GM18526 (cell line): ENCODE measurements around the gene LUC7L2.

Source experiments
- POLR2A ChIP-seq: IDR thresholded peaks from 3 replicates; pipeline ENCODE4 v1.6.1; 2011; ENCODE audit not compliant: insufficient read length; ENCODE audit errors: extremely low read depth

The LUC7L2 gene

GRCh38 chr7:139453673-139454321 is 94.1 kb downstream of the LUC7L2 start:
- TF ChIP-seq POLR2A: no peak

DNA sequence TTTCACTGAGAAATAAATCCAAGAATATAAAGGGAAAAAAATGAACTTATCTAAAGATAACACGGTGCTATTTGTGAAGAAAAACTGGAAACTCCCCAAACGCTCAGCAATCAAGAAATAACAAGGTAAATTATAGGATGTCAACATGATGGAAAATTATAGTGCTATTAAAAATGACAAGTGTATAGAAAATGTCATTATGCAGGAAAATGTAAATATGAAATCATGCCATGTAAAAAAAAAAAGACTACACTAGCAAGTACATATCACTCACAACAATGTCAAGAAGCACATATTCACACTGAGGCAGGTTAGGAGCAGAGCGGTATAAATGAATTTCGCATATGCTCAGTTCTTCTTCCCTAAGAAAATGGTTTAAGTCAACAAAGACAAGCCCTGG is 96.1 kb downstream of the LUC7L2 start:
- no peak for TF ChIP-seq POLR2A

GRCh38 chr7:139456511-139456910 is 96.8 kb downstream of the LUC7L2 start:
- no peak for TF ChIP-seq POLR2A

GRCh38 chr7:139457153-139457946 is 97.7 kb downstream of the LUC7L2 start:
- no peak for TF ChIP-seq POLR2A

DNA sequence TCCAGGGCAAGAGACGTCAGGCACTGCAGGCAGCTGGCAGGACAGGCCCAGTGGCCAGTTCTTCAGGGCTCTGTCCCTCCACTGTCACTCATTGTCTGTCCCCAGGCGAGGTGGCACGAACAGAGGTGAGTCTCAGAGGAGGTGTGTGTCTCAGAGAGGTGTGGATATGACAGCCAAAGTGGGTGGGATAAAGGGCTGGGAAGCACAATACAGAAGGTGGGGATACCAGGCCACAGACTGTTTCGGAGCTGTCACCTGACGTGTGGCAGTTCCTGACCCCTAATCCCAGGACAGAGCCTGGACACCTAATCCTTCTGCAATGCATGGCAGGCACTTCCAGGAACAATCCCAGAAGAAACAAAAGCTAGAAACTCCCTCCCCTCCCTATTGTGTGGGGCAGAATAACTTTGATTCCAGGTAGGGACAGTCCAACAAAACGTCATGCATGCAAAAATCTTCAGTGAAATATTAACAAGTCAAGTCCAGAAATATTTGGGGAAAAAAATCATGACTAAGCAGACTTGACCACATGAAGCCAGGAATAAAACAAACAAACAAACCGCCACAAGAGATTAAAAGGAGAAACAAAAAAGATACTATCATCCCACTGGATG is 112.2 kb downstream of the LUC7L2 start:
- no peak for TF ChIP-seq POLR2A
